ENCODE data around the gene OSTN. TPM values are rescaled to one million over a fixed set of nuclear protein-coding genes. Genes with fewer than 3 reads are reported as not detected.
A peak's percentile ranks its signal among the peaks of the same experiment; 100 is the strongest.

Gene OSTN
- total and polyA plus RNA-seq, 2 donors (not counting 1 experiment from before 2014, with no cell fraction given), result not detected

DNA sequence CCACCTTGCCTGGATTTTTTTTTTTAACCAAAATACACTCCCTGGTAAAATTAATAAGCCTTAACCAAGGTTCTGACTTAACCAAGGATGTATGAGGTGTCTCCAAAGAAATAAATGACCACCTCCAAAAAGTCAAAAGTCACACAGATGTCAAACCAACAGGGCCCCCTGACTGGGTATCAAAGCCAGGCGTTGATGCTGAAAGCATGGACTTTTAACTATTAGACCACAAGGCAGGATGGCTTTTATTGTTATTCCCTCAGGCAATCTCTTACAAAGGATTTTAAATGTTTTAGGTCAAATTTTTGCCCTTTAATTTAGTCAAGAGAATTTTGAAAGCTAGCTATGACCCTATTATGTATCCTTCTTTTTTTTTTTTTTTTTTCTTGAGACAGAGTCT, 60.4 kb downstream of the OSTN start:
- H3K27ac ChIP-seq (ENCODE audit: low read length in 2 of 2), result peak overlapping the region in 1 of 2 donors; percentile 67
- intact Hi-C loops (cut with micrococcal nuclease), result no loop called here
- TF ChIP-seq, protein P1, sequence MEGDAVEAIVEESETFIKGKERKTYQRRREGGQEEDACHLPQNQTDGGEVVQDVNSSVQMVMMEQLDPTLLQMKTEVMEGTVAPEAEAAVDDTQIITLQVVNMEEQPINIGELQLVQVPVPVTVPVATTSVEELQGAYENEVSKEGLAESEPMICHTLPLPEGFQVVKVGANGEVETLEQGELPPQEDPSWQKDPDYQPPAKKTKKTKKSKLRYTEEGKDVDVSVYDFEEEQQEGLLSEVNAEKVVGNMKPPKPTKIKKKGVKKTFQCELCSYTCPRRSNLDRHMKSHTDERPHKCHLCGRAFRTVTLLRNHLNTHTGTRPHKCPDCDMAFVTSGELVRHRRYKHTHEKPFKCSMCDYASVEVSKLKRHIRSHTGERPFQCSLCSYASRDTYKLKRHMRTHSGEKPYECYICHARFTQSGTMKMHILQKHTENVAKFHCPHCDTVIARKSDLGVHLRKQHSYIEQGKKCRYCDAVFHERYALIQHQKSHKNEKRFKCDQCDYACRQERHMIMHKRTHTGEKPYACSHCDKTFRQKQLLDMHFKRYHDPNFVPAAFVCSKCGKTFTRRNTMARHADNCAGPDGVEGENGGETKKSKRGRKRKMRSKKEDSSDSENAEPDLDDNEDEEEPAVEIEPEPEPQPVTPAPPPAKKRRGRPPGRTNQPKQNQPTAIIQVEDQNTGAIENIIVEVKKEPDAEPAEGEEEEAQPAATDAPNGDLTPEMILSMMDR (IDR thresholded peaks at IDR 0.05), result no peak
- no peak for TF ChIP-seq EZH2 (IDR thresholded peaks at IDR 0.05; ENCODE audit: borderline replicate concordance, insufficient read depth, low read depth, low read length, poor library complexity, severe bottlenecking)
- no peaks in the 10 kb centered on the region for H3K27me3 ChIP-seq (replicated peaks in 1 of 4; ENCODE audit: control extremely low read depth in 1 of 4, control insufficient read depth in 3 of 4, insufficient read depth in 4 of 4, low read length in 3 of 4)
- Mint-ChIP-seq H3K27me3 (no peaks in the 10 kb centered on the region), H3K4me1 (peaks cover 64% of the 10 kb centered on the region), H3K9me3 (ENCODE audit: insufficient read depth) (no peaks in the 10 kb centered on the region), H3K4me3 (peak overlapping the region; percentile 59), H3K27ac (peak overlapping the region; percentile 64)
- DNase-seq (no peak), ATAC-seq (ENCODE audit: low read depth) (no peak)
- POLR2A ChIA-PET, result interaction anchor here (0.7 kb wide), 1 partner anchor 69 kb away, joined by 3 read pairs; no protein-coding TSS in a partner anchor
- H3K36me3 ChIP-seq (replicated peaks in 1 of 2; ENCODE audit: control extremely low read depth in 1 of 2, control insufficient read depth in 1 of 2, extremely low read depth in 1 of 2, insufficient read depth in 2 of 2, low read length in 1 of 2), result no peaks in the 10 kb centered on the region
- no peaks in the 10 kb centered on the region for H4K20me1 ChIP-seq (ENCODE audit: control insufficient read depth, insufficient read depth, low read length, poor library complexity, severe bottlenecking)
- peaks cover 34 to 59% of the 10 kb centered on the region in 2 donors for H3K4me1 ChIP-seq (ENCODE audit: control insufficient read depth in 2 of 2, insufficient read depth in 2 of 2, low read length in 2 of 2)
- CTCF ChIA-PET, result no interaction called here
- H2AFZ ChIP-seq (ENCODE audit: insufficient read depth, low read depth, low read length, poor library complexity, severe bottlenecking), result no peak overlapping the region
- H3K9ac ChIP-seq (ENCODE audit: low read length), result no peak overlapping the region
- H3K4me2 ChIP-seq (replicated peaks; ENCODE audit: low read depth, low read length, poor library complexity, severe bottlenecking), result peak overlapping the region; percentile 52
- H3K9me3 ChIP-seq (ENCODE audit: control extremely low read depth in 1 of 3, control insufficient read depth in 2 of 3, insufficient read depth in 1 of 3, low read length in 2 of 3), result no peaks in the 10 kb centered on the region
- H3K4me3 ChIP-seq (ENCODE audit: control extremely low read depth in 1 of 5, extremely low read depth in 1 of 5, insufficient read depth in 1 of 5, low read depth in 2 of 5, low read length in 4 of 5), result peak overlapping the region in 1 of 5 experiments; percentile 16
- no peaks in the 10 kb centered on the region for H3K79me2 ChIP-seq (ENCODE audit: control insufficient read depth, insufficient read depth, low read length)
- WGBS (ENCODE audit: insufficient coverage), result 50% methylated on average over 1 of the region's 1 CpG

DNA sequence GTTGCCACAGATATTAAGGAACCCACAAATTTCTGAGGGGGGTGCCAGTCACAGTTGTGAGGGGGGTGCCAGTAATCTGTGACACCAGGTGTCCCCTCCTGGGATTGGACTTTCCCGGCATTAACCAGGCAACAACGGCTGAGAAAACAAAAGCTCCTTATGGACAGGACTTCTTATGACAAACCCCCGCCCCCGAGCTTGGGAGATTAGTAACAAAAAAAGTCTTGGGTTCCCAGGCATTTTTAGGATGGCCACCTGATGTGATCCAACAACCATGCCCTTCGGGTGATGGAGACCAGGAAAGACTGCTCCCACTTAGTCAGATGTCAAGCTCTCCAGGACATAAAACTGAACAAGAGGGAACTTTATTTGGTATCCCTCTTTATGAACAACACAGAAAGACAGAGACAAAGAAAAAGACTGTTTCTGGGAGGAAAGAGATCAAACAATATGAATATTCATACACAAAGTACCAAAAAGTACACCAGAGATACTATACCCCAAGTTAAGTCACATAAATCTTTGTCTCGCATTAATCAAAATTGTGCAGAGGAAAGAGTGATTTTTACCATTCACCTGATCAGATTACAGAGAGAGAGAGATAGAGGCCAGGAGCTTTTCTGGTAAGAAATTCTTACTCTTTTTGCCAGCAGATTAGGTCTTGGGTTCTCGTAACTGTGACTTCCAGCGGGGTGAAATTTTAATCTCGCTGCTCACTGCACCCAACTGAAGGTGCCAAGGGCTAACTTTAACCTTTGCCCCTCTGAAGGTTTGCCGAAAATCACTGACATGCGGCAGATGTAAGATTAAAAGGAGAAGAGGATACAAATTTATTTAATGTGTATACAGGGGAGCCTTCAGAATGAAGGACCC, 61.6 kb downstream of the OSTN start:
- peak overlapping the region in 1 of 2 donors; percentile 59 for H3K27ac ChIP-seq (ENCODE audit: low read length in 2 of 2)
- DNase-seq (no peak), ATAC-seq (ENCODE audit: low read depth) (no peak)
- no peaks in the 10 kb centered on the region for H3K9me3 ChIP-seq (ENCODE audit: control extremely low read depth in 1 of 3, control insufficient read depth in 2 of 3, insufficient read depth in 1 of 3, low read length in 2 of 3)
- H4K20me1 ChIP-seq (ENCODE audit: control insufficient read depth, insufficient read depth, low read length, poor library complexity, severe bottlenecking), result no peaks in the 10 kb centered on the region
- H3K27me3 ChIP-seq (replicated peaks in 1 of 4; ENCODE audit: control extremely low read depth in 1 of 4, control insufficient read depth in 3 of 4, insufficient read depth in 4 of 4, low read length in 3 of 4), result no peaks in the 10 kb centered on the region
- H3K79me2 ChIP-seq (ENCODE audit: control insufficient read depth, insufficient read depth, low read length), result no peaks in the 10 kb centered on the region
- CTCF ChIA-PET, result interaction anchor here (0.6 to 0.7 kb wide), 2 partner anchors 12 to 1451 kb away, joined by 3 read pairs; no protein-coding TSS in a partner anchor
- H2AFZ ChIP-seq (ENCODE audit: insufficient read depth, low read depth, low read length, poor library complexity, severe bottlenecking), result peak overlapping the region; percentile 53
- Mint-ChIP-seq H3K4me1 (peaks cover 54% of the 10 kb centered on the region), H3K27ac (peak overlapping the region; percentile 87), H3K9me3 (ENCODE audit: insufficient read depth) (no peaks in the 10 kb centered on the region), H3K27me3 (no peaks in the 10 kb centered on the region), H3K4me3 (no peak overlapping the region)
- no peak overlapping the region for H3K4me3 ChIP-seq (ENCODE audit: control extremely low read depth in 1 of 5, extremely low read depth in 1 of 5, insufficient read depth in 1 of 5, low read depth in 2 of 5, low read length in 4 of 5)
- POLR2A ChIA-PET, result no interaction called here
- H3K36me3 ChIP-seq (replicated peaks in 1 of 2; ENCODE audit: control extremely low read depth in 1 of 2, control insufficient read depth in 1 of 2, extremely low read depth in 1 of 2, insufficient read depth in 2 of 2, low read length in 1 of 2), result no peaks in the 10 kb centered on the region
- peaks cover 27 to 52% of the 10 kb centered on the region in 2 donors for H3K4me1 ChIP-seq (ENCODE audit: control insufficient read depth in 2 of 2, insufficient read depth in 2 of 2, low read length in 2 of 2)
- TF ChIP-seq, protein P1 (IDR thresholded peaks at IDR 0.05), result no peak
- TF ChIP-seq EZH2 (IDR thresholded peaks at IDR 0.05; ENCODE audit: borderline replicate concordance, insufficient read depth, low read depth, low read length, poor library complexity, severe bottlenecking), result no peak
- intact Hi-C loops (cut with micrococcal nuclease), result no loop called here
- no peak overlapping the region for H3K4me2 ChIP-seq (replicated peaks; ENCODE audit: low read depth, low read length, poor library complexity, severe bottlenecking)
- 92% methylated on average over 7 of the region's 11 CpGs for WGBS (ENCODE audit: insufficient coverage)
- H3K9ac ChIP-seq (ENCODE audit: low read length), result no peak overlapping the region

Measured in B cell (primary cell).